ENCODE data around the gene KIAA1217.
"Not testable (repeated sequence)": the region's sequence is repeated elsewhere in the genome, so short reads cannot be mapped to it uniquely, and the experiment has no call there.

KIAA1217 gene

DNA sequence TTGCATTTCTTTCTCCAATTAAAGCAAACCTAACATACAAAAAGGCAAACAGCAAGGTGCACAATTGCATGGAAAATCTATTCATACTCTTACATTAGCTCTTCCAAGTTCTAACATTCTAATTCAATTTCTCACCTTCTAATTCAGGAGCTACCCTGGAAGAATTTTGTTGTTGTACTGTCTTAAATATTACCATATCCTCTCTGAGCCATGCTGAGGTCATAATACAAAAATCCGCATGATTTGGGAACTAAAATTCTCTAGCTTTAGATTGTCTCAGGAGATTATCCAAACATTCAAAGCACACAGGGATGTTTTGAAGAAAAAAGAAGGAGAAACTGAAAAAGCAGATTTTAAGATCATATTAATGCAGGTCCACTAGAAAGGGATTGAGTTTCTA lies 229.9 kb downstream of the KIAA1217 start:
- peak; percentile 48 for DNase-seq (ENCODE audit: low read depth, low spot score)
- TF ChIP-seq CTCF (IDR thresholded peaks at IDR 0.05; ENCODE audit: low read depth, low read length): no peak
- H3K4me3 ChIP-seq (ENCODE audit: low read depth, low read length): no peak overlapping the region
- in situ Hi-C loops (cut with HindIII; ENCODE audit: low sequenced_read_pairs): no loop called here

DNA sequence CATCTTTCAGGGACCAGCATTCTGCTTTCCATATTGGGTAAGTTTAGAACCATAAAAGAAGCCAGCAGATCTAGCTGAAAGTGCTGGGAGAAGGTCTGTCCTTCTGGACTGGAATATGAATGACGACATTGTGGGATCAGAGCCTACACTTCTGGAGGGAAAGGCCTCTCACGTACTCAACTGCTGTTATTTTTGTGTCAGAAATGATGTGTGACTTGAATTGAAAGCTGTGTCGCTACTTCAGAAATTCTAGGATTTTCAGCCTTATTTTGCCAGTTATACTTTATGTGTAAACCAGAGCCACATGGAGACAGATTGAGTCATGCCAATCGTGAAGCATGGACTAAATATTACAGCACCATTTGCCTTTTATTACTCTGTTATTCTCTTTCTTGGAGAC lies 231.0 kb downstream of the KIAA1217 start:
- no peak overlapping the region for H3K4me3 ChIP-seq (ENCODE audit: low read depth, low read length)
- DNase-seq (ENCODE audit: low read depth, low spot score): no peak
- in situ Hi-C loops (cut with HindIII; ENCODE audit: low sequenced_read_pairs): no loop called here
- TF ChIP-seq CTCF (IDR thresholded peaks at IDR 0.05; ENCODE audit: low read depth, low read length): no peak

DNA sequence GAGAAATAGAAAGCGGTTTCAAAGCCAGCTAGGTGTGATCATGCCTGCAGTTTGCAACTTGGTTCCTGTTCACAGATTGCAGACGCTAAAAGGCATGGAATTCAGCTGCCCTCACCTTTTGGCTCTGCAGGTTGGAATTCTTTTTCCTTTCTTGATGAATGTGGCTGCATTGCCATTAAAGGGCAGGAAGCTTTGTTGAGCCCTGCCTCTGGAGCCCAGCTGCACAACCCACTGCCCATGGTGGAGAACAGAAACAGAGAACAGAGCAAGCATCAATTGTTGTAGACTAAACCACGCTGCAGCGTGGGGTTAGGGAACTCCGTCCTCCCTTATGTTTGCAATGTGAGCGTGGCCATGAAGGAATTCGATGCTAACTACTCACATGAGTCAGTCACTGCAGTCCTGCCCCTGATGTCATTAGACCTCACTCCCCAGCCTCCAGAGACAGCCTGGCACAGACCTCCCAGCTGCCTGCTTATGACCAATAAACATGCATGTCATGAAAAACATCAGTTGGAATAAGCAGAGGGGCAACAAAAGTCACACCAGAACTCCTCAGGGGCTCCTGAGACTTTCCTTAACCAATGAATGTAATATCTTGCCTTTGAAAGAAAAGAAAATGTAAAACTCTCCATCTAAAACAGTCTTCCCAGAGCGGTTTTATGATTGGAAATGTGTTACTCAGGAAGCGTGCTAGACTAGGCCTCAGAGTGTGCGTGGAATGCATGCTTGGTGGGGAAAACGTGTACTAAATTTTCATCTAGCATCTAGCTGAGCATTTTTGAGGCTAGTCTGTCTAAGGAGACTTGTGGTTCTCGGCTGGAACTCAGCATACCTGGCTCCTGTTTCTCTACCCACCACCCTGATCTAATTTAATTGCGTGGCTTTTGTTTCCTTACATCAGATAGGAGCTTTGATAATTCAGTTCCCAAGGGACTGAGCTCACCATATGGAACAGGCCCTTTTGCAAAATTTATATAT lies 232.2 kb downstream of the KIAA1217 start:
- TF ChIP-seq CTCF (IDR thresholded peaks at IDR 0.05; ENCODE audit: low read depth, low read length): no peak
- no peak overlapping the region for H3K4me3 ChIP-seq (ENCODE audit: low read depth, low read length)
- in situ Hi-C loops (cut with HindIII; ENCODE audit: low sequenced_read_pairs): no loop called here
- DNase-seq (ENCODE audit: low read depth, low spot score): peak; percentile 89

DNA sequence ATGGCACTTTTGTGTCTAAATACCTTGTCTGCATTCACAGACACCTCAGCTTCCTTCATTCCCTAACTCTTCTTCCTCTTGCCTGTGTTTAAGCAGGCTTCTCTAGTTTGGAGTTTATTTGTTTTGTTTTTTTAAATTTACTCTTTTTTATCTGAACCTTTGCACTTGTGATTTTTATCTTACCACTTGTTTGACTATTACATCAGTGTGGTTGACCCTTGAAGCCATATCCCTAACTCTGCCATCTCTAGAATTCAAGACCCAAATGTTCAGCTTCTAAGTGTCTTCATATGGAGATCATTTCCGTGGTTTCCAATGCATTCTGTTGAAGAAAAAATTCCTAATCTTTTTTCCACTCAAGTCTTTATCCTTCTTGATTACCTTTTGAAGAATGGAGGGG lies 233.3 kb downstream of the KIAA1217 start:
- no peak for TF ChIP-seq CTCF (IDR thresholded peaks at IDR 0.05; ENCODE audit: low read depth, low read length)
- in situ Hi-C loops (cut with HindIII; ENCODE audit: low sequenced_read_pairs): no loop called here
- no peak overlapping the region for H3K4me3 ChIP-seq (ENCODE audit: low read depth, low read length)
- no peak for DNase-seq (ENCODE audit: low read depth, low spot score)

GRCh38 chr10:24442641-24443174 lies 233.8 kb downstream of the KIAA1217 start:
- DNase-seq (ENCODE audit: low read depth, low spot score); in situ Hi-C loops (cut with HindIII; ENCODE audit: low sequenced_read_pairs); H3K4me3 ChIP-seq (ENCODE audit: low read depth, low read length): not testable (repeated sequence)

DNA sequence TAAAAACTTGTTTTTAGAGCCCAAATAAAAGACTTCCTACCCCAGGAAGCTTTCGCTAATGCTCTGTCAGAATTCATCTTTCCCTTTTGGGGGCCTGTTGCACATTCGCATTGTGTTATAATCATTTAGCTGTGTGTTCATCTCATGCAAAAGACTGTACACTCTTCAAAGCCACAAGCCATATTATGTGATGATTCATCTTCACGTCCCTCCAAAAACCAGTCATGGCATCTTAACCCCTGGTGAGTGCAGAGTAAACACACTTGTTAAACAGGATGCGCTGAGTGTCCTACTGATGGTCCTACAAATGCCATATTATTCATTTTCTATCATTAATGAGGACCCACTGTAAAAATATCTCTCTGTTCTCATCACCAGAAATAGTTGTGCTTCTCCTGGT lies 235.4 kb downstream of the KIAA1217 start:
- TF ChIP-seq CTCF (IDR thresholded peaks at IDR 0.05; ENCODE audit: low read depth, low read length): no peak
- H3K4me3 ChIP-seq (ENCODE audit: low read depth, low read length): no peak overlapping the region
- in situ Hi-C loops (cut with HindIII; ENCODE audit: low sequenced_read_pairs): no loop called here
- DNase-seq (ENCODE audit: low read depth, low spot score): peak; percentile 93

DNA sequence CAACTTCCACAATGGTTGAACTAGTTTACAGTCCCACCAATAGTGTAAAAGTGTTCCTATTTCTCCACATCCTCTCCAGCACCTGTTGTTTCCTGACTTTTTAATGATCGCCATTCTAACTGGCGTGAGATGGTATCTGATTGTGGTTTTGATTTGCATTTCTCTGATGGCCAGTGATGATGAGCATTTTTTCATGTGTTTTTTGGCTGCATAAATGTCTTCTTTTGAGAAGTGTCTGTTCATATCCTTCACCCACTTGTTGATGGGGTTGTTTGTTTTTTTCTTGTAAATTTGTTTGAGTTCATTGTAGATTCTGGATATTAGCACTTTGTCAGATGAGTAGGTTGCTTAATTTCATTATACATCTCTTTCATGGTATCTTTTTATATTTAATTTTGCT lies 237.0 kb downstream of the KIAA1217 start:
- H3K4me3 ChIP-seq (ENCODE audit: low read depth, low read length); in situ Hi-C loops (cut with HindIII; ENCODE audit: low sequenced_read_pairs); DNase-seq (ENCODE audit: low read depth, low spot score): not testable (repeated sequence)

Measured in astrocyte of the spinal cord (primary cell).